Esophagus squamous epithelium (tissue), 4 donors: ENCODE data around the gene GPR3.

ENCODE experiments used
- POLR2A ChIP-seq, 4 donors: fragments of 450-650 bp; IDR thresholded peaks; one replicate each; pipeline ENCODE4 v1.6.1; 2017; ENCODE audit warnings: antibody characterized with exemption in 4 of 4, mild to moderate bottlenecking in 4 of 4, moderate library complexity in 3 of 4
- TF ChIP-seq, protein P1 (sequence below), 6 experiments: fragments of 450-650 bp in 4 of 6; fragments of 200-600 bp in 2 of 6; sonication (generic) in 2 of 6; IDR thresholded peaks; one replicate each; pipeline ENCODE4 v1.5.1; 2016 to 2019; ENCODE audit warnings: antibody characterized with exemption in 6 of 6, mild to moderate bottlenecking in 4 of 6, moderate library complexity in 4 of 6

DNA sequence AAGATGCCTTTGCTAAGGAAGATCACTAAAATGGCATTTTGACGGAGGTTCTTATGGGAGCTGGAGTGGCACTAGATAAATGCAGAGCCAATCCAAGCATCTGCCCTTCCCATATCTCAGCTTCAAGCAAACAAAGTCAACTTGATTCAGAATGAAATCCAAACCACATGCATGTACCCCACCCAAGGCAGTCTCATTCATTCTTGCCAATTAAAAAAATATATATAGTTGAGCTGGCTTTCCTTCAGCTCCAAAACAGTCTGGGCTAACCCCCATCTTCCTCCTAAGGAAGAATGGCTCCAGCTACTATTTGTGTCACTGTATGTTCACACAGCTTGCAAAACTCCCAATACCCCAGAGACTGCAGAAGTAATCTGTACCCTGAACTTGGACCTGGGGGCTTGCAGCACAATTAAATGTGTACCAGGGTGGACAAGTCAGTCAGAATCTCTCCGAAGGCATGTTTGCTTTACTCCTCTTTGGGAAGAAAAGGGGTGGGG, 35.4 kb downstream of the GPR3 start:
- TF ChIP-seq, protein P1, sequence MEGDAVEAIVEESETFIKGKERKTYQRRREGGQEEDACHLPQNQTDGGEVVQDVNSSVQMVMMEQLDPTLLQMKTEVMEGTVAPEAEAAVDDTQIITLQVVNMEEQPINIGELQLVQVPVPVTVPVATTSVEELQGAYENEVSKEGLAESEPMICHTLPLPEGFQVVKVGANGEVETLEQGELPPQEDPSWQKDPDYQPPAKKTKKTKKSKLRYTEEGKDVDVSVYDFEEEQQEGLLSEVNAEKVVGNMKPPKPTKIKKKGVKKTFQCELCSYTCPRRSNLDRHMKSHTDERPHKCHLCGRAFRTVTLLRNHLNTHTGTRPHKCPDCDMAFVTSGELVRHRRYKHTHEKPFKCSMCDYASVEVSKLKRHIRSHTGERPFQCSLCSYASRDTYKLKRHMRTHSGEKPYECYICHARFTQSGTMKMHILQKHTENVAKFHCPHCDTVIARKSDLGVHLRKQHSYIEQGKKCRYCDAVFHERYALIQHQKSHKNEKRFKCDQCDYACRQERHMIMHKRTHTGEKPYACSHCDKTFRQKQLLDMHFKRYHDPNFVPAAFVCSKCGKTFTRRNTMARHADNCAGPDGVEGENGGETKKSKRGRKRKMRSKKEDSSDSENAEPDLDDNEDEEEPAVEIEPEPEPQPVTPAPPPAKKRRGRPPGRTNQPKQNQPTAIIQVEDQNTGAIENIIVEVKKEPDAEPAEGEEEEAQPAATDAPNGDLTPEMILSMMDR (IDR thresholded peaks at IDR 0.05) = no peak
- TF ChIP-seq POLR2A (IDR thresholded peaks at IDR 0.05) = no peak
